ENCODE results near the gene GIPC3.

GRCh38 chr19:3623716-3624115, 38.4 kb downstream of the GIPC3 start:
- TF ChIP-seq, protein P1, sequence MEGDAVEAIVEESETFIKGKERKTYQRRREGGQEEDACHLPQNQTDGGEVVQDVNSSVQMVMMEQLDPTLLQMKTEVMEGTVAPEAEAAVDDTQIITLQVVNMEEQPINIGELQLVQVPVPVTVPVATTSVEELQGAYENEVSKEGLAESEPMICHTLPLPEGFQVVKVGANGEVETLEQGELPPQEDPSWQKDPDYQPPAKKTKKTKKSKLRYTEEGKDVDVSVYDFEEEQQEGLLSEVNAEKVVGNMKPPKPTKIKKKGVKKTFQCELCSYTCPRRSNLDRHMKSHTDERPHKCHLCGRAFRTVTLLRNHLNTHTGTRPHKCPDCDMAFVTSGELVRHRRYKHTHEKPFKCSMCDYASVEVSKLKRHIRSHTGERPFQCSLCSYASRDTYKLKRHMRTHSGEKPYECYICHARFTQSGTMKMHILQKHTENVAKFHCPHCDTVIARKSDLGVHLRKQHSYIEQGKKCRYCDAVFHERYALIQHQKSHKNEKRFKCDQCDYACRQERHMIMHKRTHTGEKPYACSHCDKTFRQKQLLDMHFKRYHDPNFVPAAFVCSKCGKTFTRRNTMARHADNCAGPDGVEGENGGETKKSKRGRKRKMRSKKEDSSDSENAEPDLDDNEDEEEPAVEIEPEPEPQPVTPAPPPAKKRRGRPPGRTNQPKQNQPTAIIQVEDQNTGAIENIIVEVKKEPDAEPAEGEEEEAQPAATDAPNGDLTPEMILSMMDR (IDR thresholded peaks at IDR 0.05; ENCODE audit: low read depth, low read length, missing input control): no peak
- TF ChIP-seq, protein P2, sequence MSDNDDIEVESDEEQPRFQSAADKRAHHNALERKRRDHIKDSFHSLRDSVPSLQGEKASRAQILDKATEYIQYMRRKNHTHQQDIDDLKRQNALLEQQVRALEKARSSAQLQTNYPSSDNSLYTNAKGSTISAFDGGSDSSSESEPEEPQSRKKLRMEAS (IDR thresholded peaks at IDR 0.05): no peak
- TF ChIP-seq TAF1 (conservative IDR thresholded peaks at IDR 0.05): no peak
- TF ChIP-seq YY1 (IDR thresholded peaks at IDR 0.05): no peak
- TF ChIP-seq ATF3 (IDR thresholded peaks at IDR 0.05): no peak
- TF ChIP-seq REST (IDR thresholded peaks at IDR 0.05): no peak
- no peak for TF ChIP-seq RAD21 (IDR thresholded peaks at IDR 0.05)
- TF ChIP-seq JUND (IDR thresholded peaks at IDR 0.05): no peak
- TF ChIP-seq SP1 (IDR thresholded peaks at IDR 0.05): no peak
- no peak for TF ChIP-seq RXRA (IDR thresholded peaks at IDR 0.05)
- TF ChIP-seq ZBTB33 (IDR thresholded peaks at IDR 0.05): no peak
- TF ChIP-seq FOXA1 (IDR thresholded peaks at IDR 0.05): no peak
- no peak for TF ChIP-seq EGR1 (IDR thresholded peaks at IDR 0.05; ENCODE audit: low read depth in 2 of 2)
